ENCODE data around the gene LRRC3B. TPM values are rescaled to one million over a fixed set of nuclear protein-coding genes. Genes with fewer than 3 reads are reported as not detected.

Gene LRRC3B
- total RNA-seq, 1 donor from 2014 or later = 8.2 TPM

- Mint-ChIP-seq H3K4me3 (no peak overlapping the region), H3K36me3 (peaks cover 3% of the 10 kb centered on the region), H3K9me3 (no peaks in the 10 kb centered on the region), H3K27ac (no peak overlapping the region), H3K4me1 (peaks cover 5% of the 10 kb centered on the region), H3K27me3 (ENCODE audit: insufficient read depth, low read depth) (peaks cover 5% of the 10 kb centered on the region)
- peaks cover 7% of the 10 kb centered on the region for H3K4me1 ChIP-seq
- no peaks in the 10 kb centered on the region for H4K20me1 ChIP-seq (ENCODE audit: low read depth)
- no peak for TF ChIP-seq EZH2 (IDR thresholded peaks at IDR 0.05)
- TF ChIP-seq CTCF (IDR thresholded peaks at IDR 0.05) = no peak
- no peak for TF ChIP-seq EZH2phosphoT487 (IDR thresholded peaks at IDR 0.05)
- DNase-seq (ENCODE audit: low spot score) = no peak
- H3K4me3 ChIP-seq = no peak overlapping the region
- no peak overlapping the region for H3K9ac ChIP-seq
- no peaks in the 10 kb centered on the region for H3K36me3 ChIP-seq
- no peaks in the 10 kb centered on the region for H3K9me3 ChIP-seq (ENCODE audit: low read depth)
- H3K27me3 ChIP-seq = peaks cover 8% of the 10 kb centered on the region
- no peaks in the 10 kb centered on the region for H3K79me2 ChIP-seq (ENCODE audit: low read depth)
- no peak overlapping the region for H3K27ac ChIP-seq
- H2AFZ ChIP-seq (replicated peaks) = no peak overlapping the region
- no peak overlapping the region for H3K4me2 ChIP-seq
- H3F3A ChIP-seq (ENCODE audit: low read depth) = no peaks in the 10 kb centered on the region
Observed at GRCh38 chr3:26631390-26631738, 8.8 kb downstream of the LRRC3B start.

- TF ChIP-seq EZH2 (IDR thresholded peaks at IDR 0.05) (no peak), CTCF (IDR thresholded peaks at IDR 0.05) (no peak), EZH2phosphoT487 (IDR thresholded peaks at IDR 0.05) (no peak)
- no peak overlapping the region for H3K27ac ChIP-seq
- no peak overlapping the region for H3K9ac ChIP-seq
- Mint-ChIP-seq H3K4me1 (peaks cover 1% of the 10 kb centered on the region), H3K27ac (no peak overlapping the region), H3K36me3 (peaks cover 3% of the 10 kb centered on the region), H3K9me3 (no peaks in the 10 kb centered on the region), H3K4me3 (no peak overlapping the region), H3K27me3 (ENCODE audit: insufficient read depth, low read depth) (no peaks in the 10 kb centered on the region)
- H3F3A ChIP-seq (ENCODE audit: low read depth) = no peaks in the 10 kb centered on the region
- H3K27me3 ChIP-seq = no peaks in the 10 kb centered on the region
- no peaks in the 10 kb centered on the region for H3K79me2 ChIP-seq (ENCODE audit: low read depth)
- H4K20me1 ChIP-seq (ENCODE audit: low read depth) = no peaks in the 10 kb centered on the region
- H2AFZ ChIP-seq (replicated peaks) = no peak overlapping the region
- no peaks in the 10 kb centered on the region for H3K36me3 ChIP-seq
- no peak overlapping the region for H3K4me3 ChIP-seq
- no peaks in the 10 kb centered on the region for H3K4me1 ChIP-seq
- no peaks in the 10 kb centered on the region for H3K9me3 ChIP-seq (ENCODE audit: low read depth)
- DNase-seq (ENCODE audit: low spot score) = no peak
- no peak overlapping the region for H3K4me2 ChIP-seq
Observed at GRCh38 chr3:26634601-26635000, 12.0 kb downstream of the LRRC3B start.

- Histone ChIP-seq H3K9me3 (ENCODE audit: low read depth) (no peaks in the 10 kb centered on the region), H3K9ac (no peak overlapping the region), H3F3A (ENCODE audit: low read depth) (no peaks in the 10 kb centered on the region), H4K20me1 (ENCODE audit: low read depth) (no peaks in the 10 kb centered on the region), H3K4me3 (no peak overlapping the region), H3K79me2 (ENCODE audit: low read depth) (no peaks in the 10 kb centered on the region), H3K27ac (no peak overlapping the region), H3K27me3 (no peaks in the 10 kb centered on the region), H3K36me3 (no peaks in the 10 kb centered on the region), H3K4me2 (no peak overlapping the region), H3K4me1 (no peaks in the 10 kb centered on the region), H2AFZ (replicated peaks) (no peak overlapping the region)
- no peaks in the 10 kb centered on the region for H3K27me3 Mint-ChIP-seq (ENCODE audit: insufficient read depth, low read depth)
- TF ChIP-seq CTCF (IDR thresholded peaks at IDR 0.05) (no peak), EZH2 (IDR thresholded peaks at IDR 0.05) (no peak), EZH2phosphoT487 (IDR thresholded peaks at IDR 0.05) (no peak)
- no peaks in the 10 kb centered on the region for H3K9me3 Mint-ChIP-seq
- no peaks in the 10 kb centered on the region for H3K4me1 Mint-ChIP-seq
- H3K4me3 Mint-ChIP-seq = no peak overlapping the region
- no peak for DNase-seq (ENCODE audit: low spot score)
- no peak overlapping the region for H3K27ac Mint-ChIP-seq
- H3K36me3 Mint-ChIP-seq = peaks cover under 1% of the 10 kb centered on the region
Observed at GRCh38 chr3:26636096-26636727, 13.6 kb downstream of the LRRC3B start.
